Placental epithelial cell (primary cell): ENCODE results near the gene HES4. TPM values are rescaled to one million over a fixed set of nuclear protein-coding genes. Genes with fewer than 3 reads are reported as not detected.

Experiments
- small RNA-seq: library from RNA; depleted of rRNA; stranded (forward); fragments of <200 nt; gene quantifications from one replicate; pipeline ENCODE3, GENCODE V24; 2012
- total RNA-seq: library from RNA; depleted of rRNA; stranded (reverse); fragments of >200 nt; gene quantifications from 2 replicates; pipeline ENCODE4 v1.2.3, GENCODE V29; 2012

Gene HES4, protein sequence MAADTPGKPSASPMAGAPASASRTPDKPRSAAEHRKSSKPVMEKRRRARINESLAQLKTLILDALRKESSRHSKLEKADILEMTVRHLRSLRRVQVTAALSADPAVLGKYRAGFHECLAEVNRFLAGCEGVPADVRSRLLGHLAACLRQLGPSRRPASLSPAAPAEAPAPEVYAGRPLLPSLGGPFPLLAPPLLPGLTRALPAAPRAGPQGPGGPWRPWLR
- 3.9 and 8.8 TPM in 2 replicates for total RNA-seq

GRCh38 chr1:999725-1000356, at the start of gene HES4:
TSS of gene HES4 (minus strand) at chr1:1000097. CDS start at chr1:999973, 124 bp downstream.

GRCh38 chr1:1020000-1020404, 20.1 kb upstream of the HES4 start, which contains the start of gene AGRN:
TSS of gene AGRN (plus strand) at chr1:1020120. CDS start at chr1:1020173, 53 bp downstream.

GRCh38 chr1:1013105-1013921, 13.4 kb upstream of the HES4 start, which contains the start of gene ISG15:
TSS of gene ISG15 (plus strand) at chr1:1013497. CDS start at chr1:1013574, 77 bp downstream.

DNA sequence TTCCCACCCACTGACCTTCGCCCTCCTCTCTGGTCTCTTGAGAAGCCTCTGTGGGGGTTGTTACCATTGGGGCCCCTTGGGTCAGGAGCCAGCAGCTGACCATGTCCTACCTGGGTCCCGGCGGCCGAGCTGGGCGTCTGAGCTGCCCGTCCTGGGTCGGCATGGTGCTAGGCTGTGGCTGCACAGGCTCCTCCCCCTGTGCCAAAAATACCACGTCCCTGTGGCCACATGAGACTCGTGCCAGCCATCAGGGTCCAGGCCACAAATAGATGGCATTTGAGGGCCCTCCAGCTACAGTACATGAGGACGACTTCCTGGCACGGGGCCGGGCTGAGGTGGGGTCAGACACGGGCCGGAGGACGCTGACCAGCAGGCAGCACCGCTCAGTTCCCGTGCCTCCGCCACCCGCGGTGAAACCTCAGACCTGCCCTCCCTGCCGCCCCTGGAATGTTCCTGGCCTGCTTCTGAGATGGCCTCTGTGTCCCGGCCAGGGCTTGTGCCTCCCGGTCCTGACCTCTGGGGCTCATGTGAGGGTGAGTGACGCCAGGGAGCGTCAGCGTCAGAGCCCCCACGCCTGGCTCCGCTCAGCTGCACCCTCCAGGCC, 17.8 kb downstream of the HES4 start, which contains the start of gene PERM1:
TSS of gene PERM1 (minus strand) at position 139 of the 604 bp plus-strand sequence. CDS start 1,064 bp downstream, outside the sequence.

GRCh38 chr1:966135-966703, 33.7 kb downstream of the HES4 start, which contains the start of gene PLEKHN1:
TSS of gene PLEKHN1 (plus strand) at chr1:966482. CDS start at chr1:966532, 50 bp downstream.

DNA sequence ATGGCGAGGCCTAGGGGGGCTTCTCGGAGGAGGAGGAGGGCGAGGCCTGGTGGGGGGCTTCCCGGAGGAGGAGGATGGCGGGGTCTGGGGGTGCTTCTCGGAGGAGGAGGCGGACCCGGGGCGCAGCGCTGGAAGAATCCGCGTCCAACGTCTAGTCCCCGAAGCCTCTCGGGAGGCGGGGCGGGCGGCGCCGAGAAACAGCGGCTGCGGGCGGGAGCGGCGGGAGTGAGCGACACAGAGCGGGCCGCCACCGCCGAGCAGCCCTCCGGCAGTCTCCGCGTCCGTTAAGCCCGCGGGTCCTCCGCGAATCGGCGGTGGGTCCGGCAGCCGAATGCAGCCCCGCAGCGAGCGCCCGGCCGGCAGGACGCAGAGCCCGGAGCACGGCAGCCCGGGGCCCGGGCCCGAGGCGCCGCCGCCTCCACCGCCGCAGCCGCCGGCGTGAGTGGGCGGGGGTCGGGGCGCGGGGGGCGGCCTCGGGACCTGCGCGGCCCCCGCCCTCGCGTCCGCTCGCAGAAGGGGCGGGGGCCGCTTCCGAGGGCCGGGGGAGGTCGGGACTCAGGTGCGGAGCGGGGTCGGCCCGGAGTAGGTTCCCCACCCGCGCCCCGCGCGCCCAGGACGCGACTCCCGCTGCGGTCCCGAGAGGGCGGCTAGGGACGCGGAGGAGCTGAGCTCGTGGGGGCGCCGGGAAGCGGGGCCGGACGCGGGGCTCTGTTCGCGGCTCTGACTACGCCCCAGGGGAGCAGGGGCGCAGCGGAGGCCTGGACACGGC, 39.4 kb downstream of the HES4 start, which contains the start of gene KLHL17:
TSS of gene KLHL17 (plus strand) at position 222 of the 769 bp plus-strand sequence. CDS start at position 332, 110 bp downstream.

GRCh38 chr1:958823-959730, 40.8 kb downstream of the HES4 start, which contains the start of gene NOC2L:
TSS of gene NOC2L (minus strand) at chr1:959256. CDS start at chr1:959240, 16 bp downstream.

Small RNA genes lying within 50 kb of the gene (small RNA-seq; reads per million reads assigned to genes)
- not detected for gene AL645608.3

Other genes starting within 250 kb of the HES4 start
- gene SAMD11, start 76.2 kb downstream of the HES4 start, total RNA-seq, result under 0.01 and 0.54 TPM in 2 replicates
- 38.5 and 77.4 TPM in 2 replicates for gene NOC2L, start 40.8 kb downstream of the HES4 start, total RNA-seq
- 7.0 and 8.6 TPM in 2 replicates for gene KLHL17, start 39.5 kb downstream of the HES4 start, total RNA-seq
- gene PLEKHN1, start 33.6 kb downstream of the HES4 start, total RNA-seq, result 4.3 and 5.4 TPM in 2 replicates
- 0.39 TPM in 1 of 2 replicates, not detected in the other for gene PERM1, start 18.0 kb downstream of the HES4 start, total RNA-seq
- 14.5 and 42.5 TPM in 2 replicates for gene ISG15, start 13.4 kb upstream of the HES4 start, total RNA-seq
- 149 and 219 TPM in 2 replicates for gene AGRN, start 20.0 kb upstream of the HES4 start, total RNA-seq
- gene RNF223, start 74.2 kb upstream of the HES4 start, total RNA-seq, result 2.3 TPM in 1 of 2 replicates, not detected in the other
- 11.8 and 16.3 TPM in 2 replicates for gene C1orf159, start 116.0 kb upstream of the HES4 start, total RNA-seq
- gene TTLL10, start 173.8 kb upstream of the HES4 start, total RNA-seq, result not detected in 2 replicates
- not detected in 2 replicates for gene TNFRSF18, start 206.5 kb upstream of the HES4 start, total RNA-seq
- not detected in 2 replicates for gene TNFRSF4, start 214.1 kb upstream of the HES4 start, total RNA-seq
- gene SDF4, start 231.9 kb upstream of the HES4 start, total RNA-seq, result 117 and 120 TPM in 2 replicates
- 21.4 and 25.5 TPM in 2 replicates for gene B3GALT6, start 232.1 kb upstream of the HES4 start, total RNA-seq
- gene C1QTNF12, start 246.6 kb upstream of the HES4 start, total RNA-seq, result 0.79 and 1.7 TPM in 2 replicates